CD8-positive, alpha-beta memory T cell (primary cell): ENCODE results near the gene NCKAP5. TPM values are rescaled to one million over a fixed set of nuclear protein-coding genes. Genes with fewer than 3 reads are reported as not detected.

Experiments used
- CTCF ChIA-PET: fragments of 350-600 bp; sonication (Branson Sonifier 250); formaldehyde crosslinking; loops from one replicate; lab custom pipeline; 2021; ENCODE audit warnings: antibody characterized with exemption; lab: Charles Lee
- POLR2A ChIA-PET: fragments of 350-600 bp; sonication (Branson Sonifier 250); formaldehyde crosslinking; loops from one replicate; lab custom pipeline; 2021; ENCODE audit warnings: antibody characterized with exemption; lab: Charles Lee
- DNase-seq, 5 donors: peaks; one replicate each; pipeline versions ENCODE4 v3.0.0 to v3.0.0-alpha.2; 2020 to 2022; ENCODE audit warnings: mixed read lengths in 1 of 5
- H3K27ac ChIP-seq: one replicate; pipeline ENCODE4 v1.7.0; 2013; ENCODE audit warnings: low read depth, mild to moderate bottlenecking, low read length, moderate library complexity
- H3K27me3 ChIP-seq: 2 replicates; pipeline ENCODE4 v1.7.0; 2013; ENCODE audit warnings: low read length, mild to moderate bottlenecking; ENCODE audit not compliant: insufficient read depth, poor library complexity, severe bottlenecking
- H3K36me3 ChIP-seq: 2 replicates; pipeline ENCODE4 v1.7.0; 2013; ENCODE audit warnings: mild to moderate bottlenecking, low read length, moderate library complexity; ENCODE audit not compliant: insufficient read depth
- H3K4me1 ChIP-seq: 2 replicates; pipeline ENCODE4 v1.7.0; 2013; ENCODE audit warnings: mild to moderate bottlenecking, low read length, moderate library complexity; ENCODE audit not compliant: insufficient read depth
- H3K4me3 ChIP-seq: 2 replicates; pipeline ENCODE4 v1.7.0; 2013; ENCODE audit warnings: mild to moderate bottlenecking, low read length
- H3K9me3 ChIP-seq: 2 replicates; pipeline ENCODE4 v1.7.0; 2013; ENCODE audit warnings: mild to moderate bottlenecking, low read length
- H3K27ac Mint-ChIP-seq, 8 donors: one replicate each; pipeline ENCODE4 v1.8.0; 2020 to 2021; ENCODE audit warnings: mixed read lengths in 8 of 8, mild to moderate bottlenecking in 6 of 8, inconsistent platforms in 3 of 8, moderate library complexity in 3 of 8
- H3K27me3 Mint-ChIP-seq, 2 donors: one replicate each; pipeline ENCODE4 v1.8.0; 2020 to 2021; ENCODE audit warnings: mixed read lengths in 2 of 2, mild to moderate bottlenecking in 1 of 2, moderate library complexity in 1 of 2
- H3K36me3 Mint-ChIP-seq, 3 donors: one replicate each; pipeline ENCODE4 v1.8.0; 2020 to 2021; ENCODE audit warnings: mixed read lengths in 3 of 3, inconsistent platforms in 1 of 3, mild to moderate bottlenecking in 1 of 3
- H3K4me1 Mint-ChIP-seq, 3 donors: one replicate each; pipeline ENCODE4 v1.8.0; 2020 to 2021; ENCODE audit warnings: mixed read lengths in 3 of 3, inconsistent platforms in 1 of 3, mild to moderate bottlenecking in 1 of 3
- H3K4me3 Mint-ChIP-seq, 7 donors: one replicate each; pipeline ENCODE4 v1.8.0; 2020 to 2021; ENCODE audit warnings: mixed read lengths in 7 of 7, mild to moderate bottlenecking in 6 of 7, moderate library complexity in 4 of 7, inconsistent platforms in 2 of 7
- H3K9me3 Mint-ChIP-seq, 5 donors: one replicate each; pipeline ENCODE4 v1.8.0; 2020 to 2022; ENCODE audit warnings: mixed read lengths in 5 of 5, mild to moderate bottlenecking in 3 of 5, moderate library complexity in 2 of 5, inconsistent platforms in 1 of 5
- polyA plus RNA-seq: library from polyadenylated mRNA; unstranded; fragments of 300-500 nt; fragmentation: Illumina TruSeq; gene quantifications from one replicate; pipeline ENCODE4 v1.2.3, GENCODE V29; 2021
- total RNA-seq, 2 experiments: library from RNA; stranded (reverse); gene quantifications; one replicate each; pipeline ENCODE4 v1.2.3, GENCODE V29; 2021

The NCKAP5 gene
- total and polyA plus RNA-seq, 3 experiments from 2014 or later: not detected

- Mint-ChIP-seq H3K4me3 (no peak overlapping the region), H3K9me3 (peaks cover 0 to 2% (median 0%) of the 10 kb centered on the region in 5 donors), H3K27me3 (no peaks in the 10 kb centered on the region), H3K4me1 (no peaks in the 10 kb centered on the region), H3K36me3 (no peaks in the 10 kb centered on the region), H3K27ac (no peak overlapping the region)
- no peaks in the 10 kb centered on the region for H3K4me1 ChIP-seq
- ChIA-PET CTCF (no interaction called here), POLR2A (no interaction called here)
- no peak overlapping the region for H3K4me3 ChIP-seq
- no peaks in the 10 kb centered on the region for H3K36me3 ChIP-seq
- no peak overlapping the region for H3K27ac ChIP-seq
- H3K27me3 ChIP-seq: no peaks in the 10 kb centered on the region
- no peaks in the 10 kb centered on the region for H3K9me3 ChIP-seq
- no peak for DNase-seq
Observed at GRCh38 chr2:133456156-133456555, 112.1 kb downstream of the NCKAP5 start.

DNA sequence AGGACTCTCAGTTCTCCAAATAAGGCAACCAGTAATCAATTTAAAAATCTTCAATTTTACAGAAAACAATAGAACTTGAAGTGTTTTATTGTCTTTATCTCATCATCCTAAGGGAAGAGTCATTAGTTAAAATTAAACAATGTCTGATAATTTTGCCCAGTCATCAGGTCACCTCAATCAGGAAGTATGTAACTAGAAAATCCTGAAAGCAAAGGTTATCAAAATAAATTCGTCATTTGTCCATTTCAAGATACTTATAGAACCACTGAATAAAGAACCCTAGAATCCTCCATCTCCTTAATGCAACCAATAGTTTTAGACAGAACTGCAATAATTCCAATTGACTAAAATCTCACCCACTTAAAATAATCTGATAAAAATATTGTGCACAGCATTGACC lies 115.2 kb downstream of the NCKAP5 start:
- Mint-ChIP-seq H3K4me3 (no peak overlapping the region), H3K4me1 (no peaks in the 10 kb centered on the region), H3K9me3 (peaks cover 0 to 4% (median 0%) of the 10 kb centered on the region in 5 donors), H3K27me3 (no peaks in the 10 kb centered on the region), H3K36me3 (no peaks in the 10 kb centered on the region), H3K27ac (no peak overlapping the region)
- ChIA-PET CTCF (no interaction called here), POLR2A (no interaction called here)
- Histone ChIP-seq H3K27ac (no peak overlapping the region), H3K4me1 (no peaks in the 10 kb centered on the region), H3K9me3 (no peaks in the 10 kb centered on the region), H3K36me3 (no peaks in the 10 kb centered on the region), H3K27me3 (no peaks in the 10 kb centered on the region), H3K4me3 (no peak overlapping the region)
- DNase-seq: no peak

DNA sequence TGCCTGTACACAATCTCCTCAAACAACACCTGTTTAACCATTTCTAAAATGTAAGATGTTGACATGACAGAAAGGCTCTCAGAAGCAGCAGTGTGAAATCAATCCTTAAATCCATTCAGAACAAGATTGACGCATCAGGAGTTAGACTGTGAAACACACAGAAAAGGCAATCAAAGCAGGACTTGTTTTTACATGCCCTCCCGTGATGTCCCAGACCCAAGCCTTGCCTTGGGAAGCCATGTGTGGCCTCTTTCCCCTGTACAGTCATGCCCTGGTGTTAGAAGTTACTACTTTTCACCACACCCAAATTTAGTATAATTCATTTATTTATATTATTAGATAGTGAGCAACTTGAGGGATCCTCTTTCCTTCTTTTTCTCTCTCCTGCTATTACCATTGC lies 115.7 kb downstream of the NCKAP5 start:
- peaks cover 0 to 5% (median 0%) of the 10 kb centered on the region in 5 donors for H3K9me3 Mint-ChIP-seq
- H3K4me3 ChIP-seq: no peak overlapping the region
- H3K27ac ChIP-seq: no peak overlapping the region
- no peaks in the 10 kb centered on the region for H3K27me3 Mint-ChIP-seq
- H3K4me1 Mint-ChIP-seq: no peaks in the 10 kb centered on the region
- H3K4me1 ChIP-seq: no peaks in the 10 kb centered on the region
- no peak for DNase-seq
- H3K4me3 Mint-ChIP-seq: no peak overlapping the region
- no peaks in the 10 kb centered on the region for H3K27me3 ChIP-seq
- ChIA-PET CTCF (no interaction called here), POLR2A (no interaction called here)
- no peak overlapping the region for H3K27ac Mint-ChIP-seq
- no peaks in the 10 kb centered on the region for H3K9me3 ChIP-seq
- no peaks in the 10 kb centered on the region for H3K36me3 Mint-ChIP-seq
- H3K36me3 ChIP-seq: no peaks in the 10 kb centered on the region

DNA sequence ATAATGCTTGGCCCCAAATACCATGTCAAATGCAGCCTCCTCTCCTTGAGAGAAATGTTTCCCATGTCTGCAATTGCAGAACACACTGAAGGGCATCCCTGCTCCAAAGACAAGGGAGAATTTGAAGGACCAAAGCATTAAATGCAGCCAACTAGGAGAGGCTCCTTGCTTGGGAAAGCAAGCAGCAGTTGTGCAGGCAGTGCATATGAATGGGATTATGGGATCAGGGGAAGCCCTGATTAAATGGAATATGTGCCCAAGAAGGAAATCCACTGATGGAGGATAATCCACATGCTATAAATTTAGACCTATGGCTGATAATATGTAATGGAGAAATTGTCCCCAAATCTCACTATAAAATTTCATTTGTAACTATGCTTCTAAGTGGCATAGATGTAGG lies 116.1 kb downstream of the NCKAP5 start:
- Mint-ChIP-seq H3K4me3 (no peak overlapping the region), H3K9me3 (peaks cover 0 to 5% (median 0%) of the 10 kb centered on the region in 5 donors), H3K36me3 (no peaks in the 10 kb centered on the region), H3K27me3 (no peaks in the 10 kb centered on the region), H3K4me1 (no peaks in the 10 kb centered on the region), H3K27ac (no peak overlapping the region)
- no peaks in the 10 kb centered on the region for H3K36me3 ChIP-seq
- H3K9me3 ChIP-seq: no peaks in the 10 kb centered on the region
- no peaks in the 10 kb centered on the region for H3K4me1 ChIP-seq
- CTCF ChIA-PET: no interaction called here
- H3K27me3 ChIP-seq: no peaks in the 10 kb centered on the region
- POLR2A ChIA-PET: no interaction called here
- H3K4me3 ChIP-seq: no peak overlapping the region
- H3K27ac ChIP-seq: no peak overlapping the region
- no peak for DNase-seq

DNA sequence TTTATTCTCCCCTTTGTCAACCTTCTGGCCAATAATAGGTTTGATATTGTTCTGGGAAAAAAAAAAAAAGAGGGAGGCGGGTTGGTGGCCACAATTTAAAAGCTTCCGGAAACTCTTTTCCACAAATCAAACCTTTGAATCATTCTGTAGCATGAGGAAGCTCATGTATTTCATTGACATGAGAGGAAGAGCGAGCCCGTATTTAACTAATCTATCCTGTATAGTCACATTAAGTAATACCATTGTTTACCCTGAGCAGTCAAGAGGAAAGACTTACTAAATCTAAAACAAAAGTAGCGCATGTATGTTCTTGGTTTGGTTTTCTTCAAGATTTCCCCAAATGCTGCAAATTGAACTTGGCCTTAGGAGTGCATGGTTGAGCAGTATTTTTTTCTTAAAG lies 120.1 kb downstream of the NCKAP5 start:
- no peak overlapping the region for H3K4me3 Mint-ChIP-seq
- no peaks in the 10 kb centered on the region for H3K36me3 Mint-ChIP-seq

GRCh38 chr2:133447303-133447702 lies 121.0 kb downstream of the NCKAP5 start:
- Histone ChIP-seq H3K4me3 (no peak overlapping the region), H3K9me3 (no peaks in the 10 kb centered on the region), H3K4me1 (no peaks in the 10 kb centered on the region), H3K36me3 (no peaks in the 10 kb centered on the region), H3K27me3 (no peaks in the 10 kb centered on the region), H3K27ac (no peak overlapping the region)
- CTCF ChIA-PET: no interaction called here
- POLR2A ChIA-PET: no interaction called here
- Mint-ChIP-seq H3K27me3 (no peaks in the 10 kb centered on the region), H3K4me3 (no peak overlapping the region), H3K4me1 (no peaks in the 10 kb centered on the region), H3K9me3 (peaks cover 0 to 5% (median 3%) of the 10 kb centered on the region in 5 donors), H3K27ac (no peak overlapping the region), H3K36me3 (no peaks in the 10 kb centered on the region)
- no peak for DNase-seq

More for the DNA sequence above, 120.1 kb downstream of the NCKAP5 start:
- Mint-ChIP-seq H3K9me3 (peaks cover 0 to 5% (median 3%) of the 10 kb centered on the region in 5 donors), H3K27me3 (no peaks in the 10 kb centered on the region), H3K4me1 (no peaks in the 10 kb centered on the region), H3K27ac (no peak overlapping the region)
- Histone ChIP-seq H3K4me3 (no peak overlapping the region), H3K36me3 (no peaks in the 10 kb centered on the region), H3K9me3 (no peaks in the 10 kb centered on the region), H3K27ac (no peak overlapping the region), H3K27me3 (no peaks in the 10 kb centered on the region), H3K4me1 (no peaks in the 10 kb centered on the region)
- CTCF ChIA-PET: no interaction called here
- POLR2A ChIA-PET: no interaction called here
- DNase-seq: no peak

DNA sequence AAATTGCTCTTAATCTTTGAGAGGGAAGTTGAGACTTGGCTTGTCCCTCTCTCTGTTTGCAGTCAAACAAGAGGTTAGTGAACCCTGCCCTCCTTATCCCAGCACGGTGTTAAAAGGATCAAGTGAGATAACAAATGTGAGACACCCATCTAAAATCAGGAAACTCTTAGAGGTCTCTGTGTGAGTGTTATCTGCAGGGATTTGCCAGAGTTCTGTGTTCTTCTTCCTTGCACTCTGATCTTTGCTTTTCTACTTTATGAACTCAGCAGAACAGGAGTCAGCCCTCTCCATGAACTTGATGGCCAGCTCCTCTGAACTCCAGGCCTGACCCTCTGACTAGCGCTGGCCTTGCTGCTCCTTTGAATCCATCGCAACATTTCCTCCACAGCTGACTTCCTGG lies 123.8 kb downstream of the NCKAP5 start:
- Mint-ChIP-seq H3K4me3 (no peak overlapping the region), H3K27ac (no peak overlapping the region), H3K27me3 (no peaks in the 10 kb centered on the region), H3K9me3 (peaks cover 3 to 8% (median 3%) of the 10 kb centered on the region in 5 donors), H3K36me3 (no peaks in the 10 kb centered on the region), H3K4me1 (no peaks in the 10 kb centered on the region)
- Histone ChIP-seq H3K4me3 (no peak overlapping the region), H3K9me3 (no peaks in the 10 kb centered on the region), H3K27me3 (no peaks in the 10 kb centered on the region), H3K4me1 (no peaks in the 10 kb centered on the region), H3K36me3 (no peaks in the 10 kb centered on the region), H3K27ac (no peak overlapping the region)
- ChIA-PET POLR2A (no interaction called here), CTCF (no interaction called here)
- DNase-seq: no peak

GRCh38 chr2:133442393-133442792 lies 125.9 kb downstream of the NCKAP5 start:
- ChIA-PET POLR2A (no interaction called here), CTCF (no interaction called here)
- H3K4me1 Mint-ChIP-seq: no peaks in the 10 kb centered on the region
- H3K27ac ChIP-seq: no peak overlapping the region
- H3K36me3 ChIP-seq: no peaks in the 10 kb centered on the region
- no peak for DNase-seq
- H3K27ac Mint-ChIP-seq: no peak overlapping the region
- no peaks in the 10 kb centered on the region for H3K27me3 ChIP-seq
- H3K4me3 ChIP-seq: no peak overlapping the region
- H3K9me3 ChIP-seq: no peaks in the 10 kb centered on the region
- H3K36me3 Mint-ChIP-seq: no peaks in the 10 kb centered on the region
- peaks cover 0 to 8% (median 3%) of the 10 kb centered on the region in 5 donors for H3K9me3 Mint-ChIP-seq
- H3K4me1 ChIP-seq: no peaks in the 10 kb centered on the region
- H3K4me3 Mint-ChIP-seq: no peak overlapping the region
- no peaks in the 10 kb centered on the region for H3K27me3 Mint-ChIP-seq

DNA sequence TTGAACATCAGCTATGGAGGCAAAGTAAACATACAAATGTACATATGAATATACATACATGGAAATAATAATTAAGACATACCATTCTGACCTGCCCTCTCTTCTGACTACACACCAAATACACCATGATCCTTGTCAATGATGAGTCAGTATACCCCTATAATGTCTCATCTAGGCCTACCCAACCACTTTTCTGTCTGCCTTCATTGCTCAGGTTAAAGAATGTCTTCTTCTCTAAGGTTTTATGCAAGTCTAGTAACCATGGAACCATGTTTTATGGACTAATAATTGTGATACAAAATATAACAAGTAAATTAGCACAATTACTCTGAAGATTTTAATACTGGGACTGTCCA lies 128.7 kb downstream of the NCKAP5 start:
- Mint-ChIP-seq H3K27me3 (no peaks in the 10 kb centered on the region), H3K27ac (no peak overlapping the region), H3K4me1 (no peaks in the 10 kb centered on the region), H3K4me3 (no peak overlapping the region), H3K36me3 (no peaks in the 10 kb centered on the region), H3K9me3 (peaks cover 0 to 8% (median 3%) of the 10 kb centered on the region in 5 donors)
- no peak for DNase-seq
- Histone ChIP-seq H3K27me3 (no peaks in the 10 kb centered on the region), H3K4me1 (no peaks in the 10 kb centered on the region), H3K4me3 (no peak overlapping the region), H3K36me3 (no peaks in the 10 kb centered on the region), H3K9me3 (no peaks in the 10 kb centered on the region), H3K27ac (no peak overlapping the region)
- POLR2A ChIA-PET: no interaction called here
- CTCF ChIA-PET: no interaction called here
